CD4-positive, alpha-beta T cell treated with Interleukin-10 for 1 hour (primary cell): Measurements from ENCODE around the gene CATSPER1.

Source experiments
- DNase-seq: peaks from one replicate; pipeline ENCODE4 v3.0.0-alpha.2; 2020

Gene CATSPER1

GRCh38 chr11:66026017-66026529, at the start of gene CATSPER1:
Gene CATSPER1, minus strand, starts transcription at chr11:66026479. Its CDS starts 100 bp downstream, at chr11:66026379.
- DNase-seq, result no peak

GRCh38 chr11:66075273-66075672, 49.0 kb upstream of the CATSPER1 start:
- DNase-seq, result no peak

- DNase-seq, result peak; percentile 15
Observed at GRCh38 chr11:66073669-66074068, 47.4 kb upstream of the CATSPER1 start.

GRCh38 chr11:66072518-66072917, 46.2 kb upstream of the CATSPER1 start:
- DNase-seq, result no peak

GRCh38 chr11:66072081-66072480, 45.8 kb upstream of the CATSPER1 start:
- peak; percentile 13 for DNase-seq

DNA sequence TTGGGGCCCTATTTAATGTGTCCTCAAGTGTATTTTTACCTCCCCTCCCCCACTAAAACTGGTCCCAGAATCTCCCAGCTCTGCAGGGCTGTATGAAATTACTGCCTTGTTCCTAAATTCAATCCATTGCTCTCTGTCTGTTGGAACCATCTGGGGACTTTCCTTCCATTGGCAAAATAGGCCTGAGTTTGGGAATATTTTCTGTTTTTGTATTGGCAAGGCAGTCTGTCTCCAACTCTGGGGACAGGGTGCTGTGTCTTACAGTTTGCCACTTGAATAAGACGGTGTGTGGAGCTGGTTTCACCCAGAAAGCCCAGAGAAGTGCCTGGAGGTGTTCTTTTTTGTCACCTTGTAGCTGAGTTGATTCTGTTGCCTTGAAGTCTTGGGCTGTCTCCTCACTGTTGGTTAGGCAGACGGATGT, 45.1 kb upstream of the CATSPER1 start:
- DNase-seq, result peak; percentile 33

- DNase-seq, result peak; percentile 16
Observed at GRCh38 chr11:66070604-66071380, 44.5 kb upstream of the CATSPER1 start.

DNA sequence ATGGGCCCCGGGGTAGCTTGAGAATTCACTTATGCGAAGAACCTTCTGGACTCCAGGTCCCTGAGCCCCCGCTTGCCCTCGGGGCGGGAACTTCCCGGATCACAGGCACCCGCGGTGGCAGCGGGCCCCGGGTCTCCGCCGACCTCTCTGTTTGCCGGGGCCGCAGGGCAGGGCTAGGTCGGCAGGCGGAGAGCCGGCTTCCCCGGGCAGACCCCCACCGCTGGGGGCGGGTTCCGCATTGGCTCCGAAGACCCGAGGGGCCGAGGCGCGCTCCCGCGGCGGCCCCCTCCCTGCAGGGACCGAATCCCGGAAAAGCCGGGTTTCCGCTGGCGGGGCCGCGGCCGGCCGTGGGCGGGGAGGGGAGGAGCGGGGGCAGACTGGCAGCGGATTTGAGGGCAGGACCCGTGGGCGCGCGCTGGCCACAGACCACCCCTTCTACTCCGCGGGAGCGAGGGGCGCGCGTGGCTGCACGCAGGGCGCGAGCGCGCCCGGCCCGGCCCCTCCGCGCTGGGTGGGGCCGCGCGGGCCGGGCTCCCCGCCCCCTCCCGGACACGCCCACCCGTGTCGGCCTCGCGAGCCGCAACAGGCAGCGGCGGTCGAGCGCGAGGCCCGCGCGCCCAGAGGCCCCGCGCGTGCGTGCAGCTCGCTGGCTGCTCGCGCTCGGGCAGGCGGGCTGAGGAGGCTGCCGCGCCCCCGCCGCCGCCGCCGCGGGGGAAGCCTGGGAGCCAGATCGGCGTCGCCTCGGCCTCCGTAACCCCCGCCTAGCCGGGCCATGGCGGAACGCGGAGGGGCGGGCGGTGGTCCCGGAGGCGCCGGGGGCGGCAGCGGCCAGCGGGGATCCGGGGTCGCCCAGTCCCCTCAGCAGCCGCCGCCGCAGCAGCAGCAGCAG, 43.7 kb upstream of the CATSPER1 start, which contains the start of gene PACS1:
PACS1 (plus strand) TSS at position 558 of the 889 bp plus-strand sequence; CDS start at position 773, 215 bp downstream.
- DNase-seq, result peak; percentile 90

DNA sequence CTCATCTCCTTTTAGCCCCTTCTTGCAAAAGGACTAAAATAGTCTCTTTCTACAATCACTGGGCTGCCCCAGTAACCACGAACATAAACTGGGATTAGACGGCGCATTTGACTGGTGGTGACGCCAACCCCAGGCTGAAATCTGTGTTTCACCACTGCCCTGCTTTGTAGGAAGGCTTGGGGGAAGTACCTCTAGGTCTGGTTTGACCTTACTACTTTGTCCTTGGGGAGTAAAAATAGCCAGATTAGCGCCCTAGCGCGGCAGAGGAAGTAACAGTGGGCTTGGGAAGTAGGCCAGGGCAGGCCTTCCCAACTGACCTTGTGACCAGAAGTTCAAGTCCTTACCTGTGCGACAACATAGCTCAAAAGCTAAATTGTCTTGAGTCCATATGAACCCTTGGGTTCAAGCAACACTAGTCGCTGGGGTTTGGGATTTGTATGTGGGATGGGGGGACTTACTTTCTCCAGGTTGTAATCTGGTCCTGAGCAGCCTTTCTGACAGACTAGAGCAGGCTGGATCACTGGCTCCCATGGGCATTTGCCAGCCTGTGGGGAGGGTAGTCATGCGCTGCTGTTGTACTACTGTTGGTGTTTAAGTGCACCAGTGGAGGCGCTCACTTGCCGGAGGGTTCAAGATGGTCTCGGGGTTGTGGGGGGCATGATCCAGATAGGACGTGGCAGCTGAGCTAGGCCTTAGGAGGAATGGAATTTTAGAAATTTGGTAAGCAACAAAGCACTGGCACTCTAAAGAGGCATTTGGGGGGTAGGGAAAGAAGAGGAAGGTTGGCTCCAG, 42.8 kb upstream of the CATSPER1 start:
- peak; percentile 57 for DNase-seq

DNA sequence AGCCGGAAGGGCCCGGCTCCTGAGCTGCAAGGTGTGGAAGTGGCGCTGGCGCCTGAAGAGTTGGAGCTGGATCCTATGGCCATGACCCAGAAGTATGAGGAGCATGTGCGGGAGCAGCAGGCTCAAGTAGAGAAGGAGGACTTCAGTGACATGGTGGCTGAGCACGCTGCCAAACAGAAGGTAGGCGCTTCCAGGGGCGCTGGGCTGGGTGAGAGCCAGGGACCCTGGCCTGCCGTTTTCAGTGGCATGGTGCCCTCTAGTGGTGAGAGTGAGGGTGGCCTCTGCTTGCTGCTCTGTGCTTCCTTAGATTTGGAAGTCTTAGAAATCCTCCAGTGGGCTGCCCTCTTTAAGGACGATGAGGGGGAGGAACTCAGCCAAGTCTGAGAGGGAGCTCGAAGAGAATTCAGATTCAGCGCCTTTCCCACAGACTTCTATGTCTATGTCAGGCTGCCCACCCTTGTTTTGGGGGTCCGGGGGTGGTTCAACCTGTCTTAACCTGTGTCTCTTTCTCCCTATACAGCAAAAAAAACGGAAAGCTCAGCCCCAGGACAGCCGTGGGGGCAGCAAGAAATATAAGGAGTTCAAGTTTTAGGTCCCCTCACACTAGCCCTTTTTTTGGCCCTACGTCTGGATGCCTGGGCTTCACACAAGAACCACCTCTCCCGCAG, 42.0 kb upstream of the CATSPER1 start:
- peak; percentile 84 for DNase-seq

- DNase-seq, result no peak
Observed at GRCh38 chr11:66067640-66068039, 41.4 kb upstream of the CATSPER1 start.

DNA sequence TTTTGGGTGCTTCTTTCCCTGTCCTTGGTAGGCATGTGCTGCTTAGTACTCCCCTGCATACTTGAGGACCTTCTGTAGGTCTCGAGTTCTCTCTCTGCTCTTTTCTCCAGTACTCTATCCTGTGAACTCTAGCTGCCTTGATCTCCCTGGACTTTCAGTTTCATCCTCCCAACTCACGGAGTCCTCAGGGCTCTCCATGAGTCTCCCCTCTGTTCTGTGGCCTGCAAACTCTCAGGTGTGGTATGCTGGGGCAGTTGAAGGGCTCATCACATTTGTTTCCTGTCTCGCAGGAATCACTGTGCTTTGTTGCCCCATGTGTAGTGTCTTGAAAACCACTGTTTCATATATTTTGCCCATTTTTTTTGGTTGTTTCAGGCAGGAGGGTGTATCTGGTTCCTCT, 40.5 kb upstream of the CATSPER1 start:
- no peak for DNase-seq

GRCh38 chr11:66064571-66064970, 38.3 kb upstream of the CATSPER1 start:
- DNase-seq, result no peak

- no peak for DNase-seq
Observed at GRCh38 chr11:66063900-66064299, 37.6 kb upstream of the CATSPER1 start.

DNA sequence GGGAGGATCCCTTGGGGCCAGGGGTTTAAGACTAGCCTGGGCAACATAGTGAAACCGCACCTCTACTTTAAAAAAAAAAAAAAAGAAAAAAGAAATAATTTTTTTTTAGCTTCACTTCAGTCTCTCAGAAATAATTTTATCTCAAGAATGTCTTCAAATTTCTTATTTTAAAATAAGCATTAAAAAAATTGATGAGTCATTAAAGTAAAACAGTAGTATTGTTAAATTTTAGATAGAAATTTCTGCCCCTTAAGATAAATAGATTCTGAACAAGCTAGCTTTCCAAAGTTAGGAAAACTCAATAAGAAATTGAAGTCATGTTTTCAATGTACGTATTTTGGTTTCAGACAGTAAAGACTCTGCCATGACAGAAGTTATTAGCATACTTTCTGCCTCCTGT, 36.1 kb upstream of the CATSPER1 start:
- no peak for DNase-seq

DNA sequence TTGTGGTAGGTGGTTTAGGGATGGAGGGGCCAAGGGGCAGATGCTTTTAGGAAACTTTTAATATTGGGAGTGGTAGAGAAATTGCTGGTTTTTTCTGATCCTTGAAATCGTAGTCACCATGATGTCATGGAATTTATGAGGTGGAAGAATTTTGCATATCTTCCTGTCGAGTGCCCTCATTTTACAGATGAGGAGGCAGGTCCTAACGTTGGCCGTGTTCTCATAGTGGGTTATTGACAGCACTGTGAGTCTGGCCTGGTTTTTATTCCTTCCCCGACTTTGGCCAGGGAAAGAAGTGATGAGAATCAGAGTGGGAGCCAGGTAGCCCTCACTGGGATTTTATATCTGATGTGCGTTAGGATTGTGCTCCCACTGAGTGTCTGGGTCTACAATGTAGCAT, 35.0 kb upstream of the CATSPER1 start:
- DNase-seq, result no peak

DNA sequence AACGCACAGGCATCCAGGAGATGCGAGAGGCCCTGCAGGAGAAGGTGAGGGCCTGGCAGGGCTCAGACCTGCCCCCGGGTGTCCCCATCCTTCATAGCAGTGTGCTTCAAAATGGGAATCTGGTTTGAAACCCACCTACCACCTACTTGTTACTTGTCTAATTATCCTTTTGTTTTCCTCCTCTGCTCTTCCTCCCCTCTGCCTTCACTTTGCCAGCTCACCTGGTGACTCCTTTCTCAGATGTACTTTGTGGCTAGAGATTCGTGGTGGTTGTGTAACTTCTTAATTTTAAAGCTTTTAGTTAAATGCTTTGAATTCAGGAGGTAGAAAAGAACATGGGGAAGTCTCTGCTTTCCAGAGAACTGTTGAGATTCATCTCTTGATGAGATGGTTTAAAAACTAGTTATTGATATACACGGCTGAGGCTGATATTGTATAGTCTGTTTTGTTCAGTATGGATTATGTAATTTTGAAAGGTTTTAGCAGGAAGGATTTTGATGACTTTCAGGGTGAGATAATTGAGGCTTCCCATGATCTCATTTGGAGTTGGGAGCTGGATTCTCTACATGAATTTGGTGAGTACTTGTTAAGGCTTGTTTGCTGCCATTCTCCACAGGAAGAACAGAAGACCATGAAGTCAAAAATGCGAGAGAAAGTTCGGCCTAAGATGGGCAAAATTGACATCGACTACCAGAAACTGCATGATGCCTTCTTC, 33.8 kb upstream of the CATSPER1 start:
- DNase-seq, result no peak

GRCh38 chr11:66056501-66056900, 30.2 kb upstream of the CATSPER1 start:
- no peak for DNase-seq

DNA sequence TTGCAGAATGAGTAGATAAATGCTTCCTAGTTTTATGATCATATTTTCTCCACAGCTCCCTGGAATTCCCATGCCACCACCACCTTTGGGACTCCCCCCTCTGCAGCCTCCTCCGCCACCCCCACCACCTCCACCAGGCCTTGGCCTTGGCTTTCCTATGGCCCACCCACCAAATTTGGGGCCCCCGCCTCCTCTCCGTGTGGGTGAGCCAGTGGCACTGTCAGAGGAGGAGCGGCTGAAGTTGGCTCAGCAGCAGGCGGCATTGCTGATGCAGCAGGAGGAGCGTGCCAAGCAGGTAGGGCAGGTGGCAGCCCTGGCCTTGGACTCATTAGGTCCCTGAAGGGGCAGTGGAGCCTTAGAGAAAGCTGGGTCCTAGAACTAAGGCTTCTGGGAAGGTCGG, 28.7 kb upstream of the CATSPER1 start:
- DNase-seq, result no peak

- DNase-seq, result no peak
Observed at GRCh38 chr11:66052664-66052982, 26.3 kb upstream of the CATSPER1 start.
